ENCODE data around the gene EVC.

The EVC gene

GRCh38 chr4:5710961-5711478, at the start of gene EVC:
EVC (plus strand) TSS chr4:5711201; CDS start chr4:5711381, 180 bp downstream.
- DNase-seq (ENCODE audit: low read depth) = no peak

DNA sequence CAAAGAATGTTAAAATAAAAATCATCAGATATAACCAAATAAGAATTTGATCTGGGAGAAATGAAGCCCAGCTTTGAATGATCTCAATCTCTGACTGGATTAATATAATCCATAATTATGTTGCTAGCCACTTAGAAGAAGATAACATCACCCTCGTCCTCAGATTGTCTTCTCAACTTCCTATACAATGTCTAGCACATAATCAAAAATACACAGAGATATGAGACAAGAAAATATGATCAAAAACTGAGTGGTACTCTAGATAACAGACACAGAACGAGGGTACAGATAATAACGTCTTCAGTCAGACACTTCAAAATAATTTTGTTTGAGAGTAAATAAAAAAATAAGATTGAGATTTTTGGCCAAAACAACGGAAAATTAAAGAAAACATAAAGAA, 49.8 kb upstream of the EVC start:
- no peak for DNase-seq (ENCODE audit: low read depth)

GRCh38 chr4:5662555-5662954, 48.4 kb upstream of the EVC start:
- no peak for DNase-seq (ENCODE audit: low read depth)

- no peak for DNase-seq (ENCODE audit: low read depth)
Measured at GRCh38 chr4:5664778-5665177, 46.2 kb upstream of the EVC start.

- no peak for DNase-seq (ENCODE audit: low read depth)
Measured at GRCh38 chr4:5666741-5667140, 44.3 kb upstream of the EVC start.

DNA sequence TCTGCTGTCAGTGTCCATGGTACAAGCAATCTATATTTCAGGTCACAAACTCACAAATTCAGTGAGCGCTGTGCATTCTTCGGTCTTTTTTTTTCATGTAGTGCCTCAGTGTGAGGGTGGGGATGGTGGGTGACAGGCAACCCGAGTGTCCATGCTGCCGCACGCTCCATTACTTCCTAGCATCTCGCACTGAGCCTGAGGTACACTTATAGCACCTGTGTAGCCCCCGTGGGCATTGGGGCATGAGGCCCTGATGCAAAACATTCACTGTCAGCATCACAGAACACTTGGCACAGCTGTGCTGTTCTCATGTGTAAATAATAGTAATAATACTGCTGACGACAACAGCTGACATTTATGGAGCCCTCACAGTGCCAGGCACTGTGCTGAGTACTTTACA, 34.2 kb upstream of the EVC start:
- DNase-seq (ENCODE audit: low read depth) = no peak

DNA sequence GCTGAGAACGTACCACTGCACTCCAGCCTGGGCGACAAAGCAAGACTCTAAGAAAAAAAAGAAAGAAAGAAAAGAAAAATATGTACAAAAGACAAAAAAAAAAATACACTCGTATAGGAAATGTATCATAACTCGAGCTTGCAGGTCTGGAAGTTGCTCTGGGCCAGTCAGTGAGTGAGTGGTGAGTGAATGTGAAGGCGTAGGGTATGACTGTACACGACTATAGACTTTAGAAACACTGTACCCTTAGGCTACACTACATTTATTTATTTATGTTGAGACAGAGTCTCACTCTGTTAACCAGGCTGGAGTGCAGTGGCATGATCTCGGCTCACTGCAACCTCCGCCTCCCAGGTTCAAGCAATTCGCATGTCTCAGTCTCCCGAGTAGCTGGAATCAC, 32.0 kb upstream of the EVC start:
- DNase-seq (ENCODE audit: low read depth) = no peak

DNA sequence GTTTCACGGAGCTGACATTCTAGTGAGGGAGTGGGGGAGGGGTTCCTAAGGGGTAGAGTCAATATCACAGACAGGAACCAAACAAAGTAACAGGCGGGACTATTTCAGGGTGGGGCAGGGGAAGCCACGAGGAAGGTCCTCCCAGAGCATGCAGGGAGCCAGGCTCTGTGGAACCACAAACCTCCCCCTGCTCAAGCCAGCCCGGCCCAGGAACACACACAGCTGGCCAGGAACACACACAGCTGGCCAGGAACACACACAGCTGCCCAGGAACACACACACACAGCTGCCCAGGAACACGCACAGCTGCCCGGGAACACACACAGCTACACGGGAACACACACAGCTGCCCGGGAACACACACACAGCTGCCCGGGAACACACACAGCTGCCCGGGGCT, 27.4 kb upstream of the EVC start:
- DNase-seq (ENCODE audit: low read depth) = no peak

DNA sequence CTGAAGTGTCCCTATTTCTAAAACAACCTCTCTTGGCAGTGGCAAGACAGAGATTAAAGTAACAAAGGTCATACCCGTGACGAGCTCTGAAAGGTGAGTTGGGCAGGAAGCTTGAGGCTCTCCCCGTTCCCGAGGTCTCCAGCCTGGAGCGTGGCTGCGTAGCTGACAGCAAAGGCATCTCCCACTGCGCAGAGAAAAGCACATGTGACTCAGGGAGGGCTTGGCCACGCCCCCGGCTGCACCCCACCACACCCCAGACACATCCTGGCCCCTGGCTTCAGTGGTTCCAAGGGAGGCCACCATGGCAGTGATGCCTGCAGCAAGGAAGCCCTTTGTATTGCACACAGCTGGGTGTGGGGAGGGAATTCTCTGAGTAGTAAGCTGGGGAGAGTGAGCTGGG, 25.7 kb upstream of the EVC start:
- DNase-seq (ENCODE audit: low read depth) = no peak

DNA sequence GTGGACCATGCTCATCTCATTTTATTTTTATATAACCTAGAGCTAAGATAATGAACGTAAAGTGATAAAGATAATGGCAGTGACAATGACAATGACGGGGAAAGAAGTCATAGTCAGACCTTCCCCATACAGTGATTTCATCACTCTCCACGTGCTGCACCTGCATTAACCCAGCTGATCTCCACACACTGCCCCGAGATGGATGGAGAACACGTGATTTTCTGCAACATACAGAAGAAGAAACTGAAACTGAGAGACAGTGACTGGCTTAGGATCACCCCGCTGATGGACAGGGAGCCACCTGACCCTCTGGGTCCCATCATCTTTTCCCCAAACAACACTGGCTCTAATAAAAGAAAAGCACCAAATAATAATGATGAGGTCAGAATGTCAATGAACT, 24.7 kb upstream of the EVC start:
- no peak for DNase-seq (ENCODE audit: low read depth)

- DNase-seq (ENCODE audit: low read depth) = no peak
Measured at GRCh38 chr4:5689065-5689464, 21.9 kb upstream of the EVC start.

- no peak for DNase-seq (ENCODE audit: low read depth)
Measured at GRCh38 chr4:5691491-5692132, 19.4 kb upstream of the EVC start.

GRCh38 chr4:5693871-5694270, 17.1 kb upstream of the EVC start:
- no peak for DNase-seq (ENCODE audit: low read depth)

GRCh38 chr4:5696341-5696740, 14.7 kb upstream of the EVC start:
- DNase-seq (ENCODE audit: low read depth) = no peak

DNA sequence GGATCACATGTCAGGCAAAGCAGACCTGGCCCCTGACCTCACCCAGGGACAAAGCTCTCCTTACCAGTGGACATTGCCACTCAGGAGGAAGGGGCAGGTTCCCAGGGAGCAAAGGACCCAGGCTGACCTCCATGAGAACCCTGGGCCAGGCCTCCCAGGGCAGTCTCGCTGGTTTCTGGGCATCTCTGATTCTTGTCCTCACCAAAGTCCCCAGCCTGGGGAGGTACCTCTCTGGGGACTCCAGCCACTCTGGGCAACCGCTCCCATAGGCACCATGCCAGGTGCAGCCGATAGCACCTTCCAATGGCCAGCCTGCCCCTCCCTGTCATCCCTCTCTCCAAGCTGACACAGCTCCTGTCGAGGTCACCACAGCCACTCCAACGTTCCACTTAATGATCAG, 10.5 kb upstream of the EVC start:
- no peak for DNase-seq (ENCODE audit: low read depth)

GRCh38 chr4:5701971-5702370, 9.0 kb upstream of the EVC start:
- no peak for DNase-seq (ENCODE audit: low read depth)

- DNase-seq (ENCODE audit: low read depth) = no peak
Measured at GRCh38 chr4:5703831-5704230, 7.2 kb upstream of the EVC start.

DNA sequence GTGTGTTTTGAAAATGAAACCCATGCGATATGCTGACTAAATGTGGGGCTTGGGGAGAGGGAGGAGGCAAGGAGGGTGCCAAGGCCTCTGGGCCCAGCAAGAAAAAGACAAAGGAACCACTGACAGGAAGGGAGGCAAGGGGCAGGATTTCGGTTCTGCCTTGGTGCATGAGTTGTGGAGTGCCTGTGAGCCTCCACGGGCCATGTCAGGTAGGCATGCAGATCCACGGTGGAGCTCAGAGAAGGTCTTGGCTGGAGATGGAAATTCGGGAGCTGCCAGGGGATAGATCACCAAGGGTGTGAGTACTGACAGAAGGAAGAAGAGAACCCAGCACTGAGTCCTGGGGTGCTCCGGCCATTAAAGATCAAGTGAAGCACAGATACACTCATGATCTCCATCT, 6.7 kb upstream of the EVC start:
- no peak for DNase-seq (ENCODE audit: low read depth)

- no peak for DNase-seq (ENCODE audit: low read depth)
Measured at GRCh38 chr4:5705647-5706320, 5.2 kb upstream of the EVC start.

GRCh38 chr4:5706486-5707290, 4.3 kb upstream of the EVC start:
- no peak for DNase-seq (ENCODE audit: low read depth)

DNA sequence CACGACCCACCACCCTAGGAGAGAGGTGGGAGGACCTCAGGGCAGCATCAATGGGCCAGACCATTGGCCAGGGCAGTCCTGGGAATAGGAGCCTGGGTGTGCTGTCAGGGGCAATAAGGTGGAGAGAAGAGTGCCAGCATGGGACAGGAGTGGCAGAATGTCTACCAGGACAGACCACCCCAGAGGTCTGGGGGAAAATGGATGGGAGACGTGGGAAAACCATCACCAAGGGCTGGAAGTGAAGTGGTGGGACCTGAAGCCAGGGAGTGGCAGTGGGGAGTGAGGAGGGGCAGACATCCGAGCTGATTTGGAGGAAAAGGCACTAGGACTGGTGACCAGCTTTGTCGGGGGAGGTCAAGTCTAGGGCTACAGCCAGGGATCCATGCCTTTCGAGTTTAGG, 3.6 kb upstream of the EVC start:
- no peak for DNase-seq (ENCODE audit: low read depth)

GRCh38 chr4:5707778-5708448, 3.1 kb upstream of the EVC start:
- no peak for DNase-seq (ENCODE audit: low read depth)
